A673 (cell line): ENCODE measurements around the gene PCCA. TPM values are rescaled to one million over a fixed set of nuclear protein-coding genes. Genes with fewer than 3 reads are reported as not detected.

Experiments used
- BruUV-seq: library from RNA; stranded (reverse); fragments of 400-500 nt; replicated peaks from 2 replicates; lab custom pipeline; 2021; lab: Mats Ljungman, UMichigan
- CTCF ChIA-PET: fragments of 300-600 bp; sonication (Branson Sonifier 250); formaldehyde crosslinking; loops from one replicate; lab custom pipeline; 2022; ENCODE audit warnings: antibody characterized with exemption; lab: Charles Lee
- POLR2A ChIA-PET: fragments of 300-600 bp; sonication (Branson Sonifier 250); formaldehyde crosslinking; loops from one replicate; lab custom pipeline; 2022; ENCODE audit warnings: antibody characterized with exemption; ENCODE audit not compliant: low non-redundant PET; lab: Charles Lee
- DNase-seq: peaks from one replicate; pipeline ENCODE4 v3.0.0-alpha.2; 2015; ENCODE audit warnings: low spot score
- H3K27ac ChIP-seq: fragments of 200-600 bp; sonication (generic); 2 replicates; pipeline ENCODE4 v1.5.1; 2016; ENCODE audit warnings: mixed run types, low read depth, mild to moderate bottlenecking, mixed read lengths, antibody characterized with exemption, low read length; ENCODE audit not compliant: poor library complexity, severe bottlenecking
- H3K27me3 ChIP-seq: fragments of 200-600 bp; sonication (generic); replicated peaks from 2 replicates; pipeline ENCODE4 v1.6.1; 2017; ENCODE audit warnings: mixed run types, low read depth, mild to moderate bottlenecking, mixed read lengths, antibody characterized with exemption, low read length; ENCODE audit not compliant: insufficient read depth, poor library complexity
- H3K36me3 ChIP-seq: fragments of 200-600 bp; sonication (generic); 2 replicates; pipeline ENCODE4 v1.6.1; 2016; ENCODE audit warnings: mixed run types, mild to moderate bottlenecking, mixed read lengths, antibody characterized with exemption, low read length; ENCODE audit not compliant: insufficient read depth, poor library complexity, severe bottlenecking
- H3K4me1 ChIP-seq: fragments of 200-600 bp; sonication (generic); 2 replicates; pipeline ENCODE4 v1.6.1; 2017; ENCODE audit warnings: mixed run types, mild to moderate bottlenecking, mixed read lengths, antibody characterized with exemption, low read length; ENCODE audit not compliant: insufficient read depth, poor library complexity, severe bottlenecking
- H3K4me3 ChIP-seq: fragments of 200-600 bp; sonication (generic); 2 replicates; pipeline ENCODE4 v1.5.1; 2016; ENCODE audit warnings: low read depth, mixed run types, mild to moderate bottlenecking, mixed read lengths, low read length; ENCODE audit not compliant: poor library complexity, severe bottlenecking
- H3K9me3 ChIP-seq: fragments of 200-600 bp; sonication (generic); 2 replicates; pipeline ENCODE4 v1.6.1; 2016; ENCODE audit warnings: mixed run types, low read depth, mild to moderate bottlenecking, mixed read lengths, antibody characterized with exemption, low read length; ENCODE audit not compliant: poor library complexity, severe bottlenecking
- EZH2 ChIP-seq: fragments of 200-600 bp; sonication (generic); IDR thresholded peaks from 2 replicates; pipeline ENCODE4 v1.6.1; 2017; ENCODE audit warnings: borderline replicate concordance, low read depth, mild to moderate bottlenecking, mixed read lengths, antibody characterized with exemption, low read length; ENCODE audit not compliant: poor library complexity, severe bottlenecking
- intact Hi-C: fragments of 100-400 bp; cut with micrococcal nuclease; formaldehyde crosslinking; loops from one replicate; pipeline ENCODE4 v1.10.0; 2022; ENCODE audit not compliant: unreplicated experiment
- total RNA-seq: library from RNA; stranded (reverse); gene quantifications from 2 replicates; pipeline ENCODE4 v1.2.3, GENCODE V29; 2021
- TF ChIP-seq, protein P1 (sequence below): fragments of 300-800, 200-600 bp; sonication (generic); conservative IDR thresholded peaks from 2 replicates; pipeline ENCODE4 v1.5.1; 2017; ENCODE audit warnings: low read depth, mild to moderate bottlenecking, antibody characterized with exemption, low read length, moderate library complexity, mixed read lengths

The PCCA gene
- total RNA-seq, 1 experiment from 2014 or later, result 93.0 TPM

DNA sequence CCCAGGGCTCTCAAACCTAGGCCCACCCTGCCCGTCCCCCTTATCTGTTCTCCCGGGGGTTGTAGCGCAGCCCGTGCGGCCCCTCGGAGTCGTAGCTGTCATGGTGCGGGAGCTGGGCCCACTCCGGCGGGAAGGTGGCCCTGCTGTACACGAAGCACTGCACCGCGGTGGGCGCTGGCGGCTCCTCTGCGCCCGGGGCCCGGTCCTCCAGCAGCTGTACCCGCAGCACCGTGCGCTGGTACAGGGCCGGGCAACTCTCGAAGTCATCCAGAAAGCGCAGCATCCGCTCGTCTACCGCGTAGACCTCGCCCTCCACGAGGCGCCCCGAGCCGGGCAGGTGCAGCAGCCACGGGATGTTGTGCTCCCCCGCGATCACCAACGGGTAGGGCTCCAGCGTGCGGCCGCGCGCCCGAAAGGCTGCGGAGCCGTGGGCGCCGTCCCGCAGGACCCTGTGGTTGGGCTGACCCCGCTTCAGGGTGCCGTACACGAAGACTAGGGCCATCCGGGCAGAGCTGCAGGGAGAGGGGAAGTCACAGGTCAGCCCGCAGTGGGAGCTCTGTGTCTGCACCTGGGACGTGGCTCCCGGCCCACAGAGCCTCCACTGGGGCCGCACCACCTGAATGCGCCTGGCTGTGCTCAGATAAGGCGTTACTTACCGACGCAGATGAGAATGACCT, 443.3 kb downstream of the PCCA start:
- Histone ChIP-seq H3K27me3 (no peaks in the 10 kb centered on the region), H3K36me3 (peaks cover 8% of the 10 kb centered on the region), H3K4me3 (no peak overlapping the region), H3K9me3 (no peaks in the 10 kb centered on the region), H3K27ac (no peak overlapping the region), H3K4me1 (no peaks in the 10 kb centered on the region)
- no TSS peak for BruUV-seq
- CTCF ChIA-PET, result no interaction called here
- POLR2A ChIA-PET, result no interaction called here
- no peak for TF ChIP-seq EZH2
- TF ChIP-seq, protein P1, sequence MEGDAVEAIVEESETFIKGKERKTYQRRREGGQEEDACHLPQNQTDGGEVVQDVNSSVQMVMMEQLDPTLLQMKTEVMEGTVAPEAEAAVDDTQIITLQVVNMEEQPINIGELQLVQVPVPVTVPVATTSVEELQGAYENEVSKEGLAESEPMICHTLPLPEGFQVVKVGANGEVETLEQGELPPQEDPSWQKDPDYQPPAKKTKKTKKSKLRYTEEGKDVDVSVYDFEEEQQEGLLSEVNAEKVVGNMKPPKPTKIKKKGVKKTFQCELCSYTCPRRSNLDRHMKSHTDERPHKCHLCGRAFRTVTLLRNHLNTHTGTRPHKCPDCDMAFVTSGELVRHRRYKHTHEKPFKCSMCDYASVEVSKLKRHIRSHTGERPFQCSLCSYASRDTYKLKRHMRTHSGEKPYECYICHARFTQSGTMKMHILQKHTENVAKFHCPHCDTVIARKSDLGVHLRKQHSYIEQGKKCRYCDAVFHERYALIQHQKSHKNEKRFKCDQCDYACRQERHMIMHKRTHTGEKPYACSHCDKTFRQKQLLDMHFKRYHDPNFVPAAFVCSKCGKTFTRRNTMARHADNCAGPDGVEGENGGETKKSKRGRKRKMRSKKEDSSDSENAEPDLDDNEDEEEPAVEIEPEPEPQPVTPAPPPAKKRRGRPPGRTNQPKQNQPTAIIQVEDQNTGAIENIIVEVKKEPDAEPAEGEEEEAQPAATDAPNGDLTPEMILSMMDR, result no peak
- intact Hi-C loops, result no loop called here
- DNase-seq, result no peak

DNA sequence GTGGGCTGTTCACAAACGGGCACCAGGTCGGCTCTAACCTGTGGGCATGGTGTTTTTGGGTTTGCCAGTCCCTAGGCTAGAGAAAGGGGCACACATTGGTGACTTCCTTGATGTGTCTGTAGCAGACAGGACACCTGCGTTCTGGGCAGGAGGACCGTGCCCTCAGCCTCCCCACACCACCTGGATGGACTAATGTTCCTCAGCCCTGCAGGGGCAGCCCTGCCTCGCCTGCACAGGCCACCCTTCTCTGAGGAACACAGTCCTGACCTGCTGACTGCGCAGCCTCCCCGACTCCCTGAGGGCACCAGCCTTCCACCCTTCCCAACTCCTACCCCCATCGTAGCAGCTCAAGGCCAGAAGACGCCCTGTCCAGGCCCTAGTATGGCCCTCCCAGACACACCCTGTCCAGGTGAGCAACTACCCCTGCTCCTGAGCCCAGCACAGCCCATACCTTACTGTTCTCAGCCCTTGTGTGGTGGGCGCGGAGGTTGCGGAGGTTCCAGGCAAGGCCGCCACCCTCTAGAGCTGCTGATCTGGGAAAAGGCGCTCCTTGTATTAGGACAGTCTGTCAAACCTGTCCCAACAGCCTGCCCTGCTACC, 444.0 kb downstream of the PCCA start:
- no peaks in the 10 kb centered on the region for H3K27me3 ChIP-seq
- no peaks in the 10 kb centered on the region for H3K4me1 ChIP-seq
- POLR2A ChIA-PET, result no interaction called here
- intact Hi-C loops, result no loop called here
- H3K4me3 ChIP-seq, result no peak overlapping the region
- TF ChIP-seq, protein P1, result no peak
- TF ChIP-seq EZH2, result no peak
- no peak for DNase-seq
- H3K27ac ChIP-seq, result no peak overlapping the region
- H3K9me3 ChIP-seq, result no peaks in the 10 kb centered on the region
- H3K36me3 ChIP-seq, result peaks cover under 1% of the 10 kb centered on the region
- CTCF ChIA-PET, result no interaction called here
- no TSS peak for BruUV-seq

DNA sequence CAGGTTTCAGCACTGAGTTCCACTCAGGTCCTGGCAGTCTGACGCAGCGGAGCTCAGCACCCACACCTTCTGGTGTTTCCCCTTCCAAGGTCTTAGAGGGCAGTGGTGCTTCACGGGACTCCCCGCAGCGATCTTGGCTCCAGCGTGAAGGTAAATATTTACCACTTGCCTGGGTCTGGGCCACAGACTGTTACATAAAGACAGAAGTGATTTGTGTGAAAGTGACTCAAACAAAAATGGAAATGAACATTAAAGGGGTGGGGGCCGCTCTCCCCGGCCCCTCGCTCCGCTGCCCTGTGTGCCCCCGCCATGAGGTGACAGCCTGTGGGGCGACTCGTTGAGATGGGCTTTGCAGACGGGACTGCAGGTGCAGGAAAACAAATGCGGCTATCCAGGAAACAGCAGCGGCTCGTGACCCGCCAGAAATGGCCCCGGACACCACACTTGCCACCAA, 444.7 kb downstream of the PCCA start:
- H3K4me3 ChIP-seq, result no peak overlapping the region
- ChIA-PET CTCF (no interaction called here), POLR2A (no interaction called here)
- no peaks in the 10 kb centered on the region for H3K27me3 ChIP-seq
- H3K4me1 ChIP-seq, result no peaks in the 10 kb centered on the region
- DNase-seq, result no peak
- intact Hi-C loops, result no loop called here
- TF ChIP-seq, protein P1, result no peak
- no peak for TF ChIP-seq EZH2
- H3K9me3 ChIP-seq, result no peaks in the 10 kb centered on the region
- BruUV-seq, result no TSS peak
- H3K27ac ChIP-seq, result no peak overlapping the region
- H3K36me3 ChIP-seq, result no peaks in the 10 kb centered on the region
